GM13977 (cell line): Measurements from ENCODE around the gene EPHA6.

Experiments
- DNase-seq: peaks from one replicate; pipeline ENCODE4 v3.0.0; 2012; ENCODE audit warnings: low spot score
- in situ Hi-C: fragments of 300-500 bp; cut with MboI; formaldehyde crosslinking; loops from one replicate; pipeline ENCODE4 v1.12.0; 2022; ENCODE audit warnings: low sequenced_read_pairs, low pct_unique_long_range_greater_than_20kb, mixed read lengths, inconsistent platforms; ENCODE audit not compliant: unreplicated experiment
- TF ChIP-seq, protein P1 (sequence below): IDR thresholded peaks from 2 replicates; pipeline ENCODE4 v1.5.1; 2012; ENCODE audit warnings: mild to moderate bottlenecking, control low read depth; ENCODE audit not compliant: insufficient read depth; ENCODE audit errors: extremely low read depth, missing control alignments

The EPHA6 gene

DNA sequence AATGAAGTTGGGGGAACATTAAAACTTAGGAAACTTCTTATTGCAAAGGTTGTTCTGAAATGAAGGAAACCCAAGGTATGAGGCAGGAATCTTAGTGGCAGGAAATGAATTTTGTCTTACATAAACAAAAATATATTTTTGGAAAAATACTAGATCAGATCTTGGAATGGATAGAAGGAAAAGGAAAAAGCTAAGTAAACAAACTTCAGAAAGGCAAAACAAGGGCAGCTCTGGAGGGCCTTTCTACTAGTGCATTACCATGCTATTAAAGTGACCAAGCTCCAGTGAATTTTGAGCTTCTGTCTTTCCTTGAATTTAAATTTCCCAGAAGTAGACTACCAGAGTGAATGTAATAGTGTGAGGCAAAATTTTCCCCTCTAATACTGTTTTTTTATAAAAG, 963.8 kb downstream of the EPHA6 start:
- DNase-seq: no peak
- in situ Hi-C loops: loop anchor here (25.0 kb wide), 1 partner anchor 559 kb away; no protein-coding TSS in a partner anchor
- TF ChIP-seq, protein P1, sequence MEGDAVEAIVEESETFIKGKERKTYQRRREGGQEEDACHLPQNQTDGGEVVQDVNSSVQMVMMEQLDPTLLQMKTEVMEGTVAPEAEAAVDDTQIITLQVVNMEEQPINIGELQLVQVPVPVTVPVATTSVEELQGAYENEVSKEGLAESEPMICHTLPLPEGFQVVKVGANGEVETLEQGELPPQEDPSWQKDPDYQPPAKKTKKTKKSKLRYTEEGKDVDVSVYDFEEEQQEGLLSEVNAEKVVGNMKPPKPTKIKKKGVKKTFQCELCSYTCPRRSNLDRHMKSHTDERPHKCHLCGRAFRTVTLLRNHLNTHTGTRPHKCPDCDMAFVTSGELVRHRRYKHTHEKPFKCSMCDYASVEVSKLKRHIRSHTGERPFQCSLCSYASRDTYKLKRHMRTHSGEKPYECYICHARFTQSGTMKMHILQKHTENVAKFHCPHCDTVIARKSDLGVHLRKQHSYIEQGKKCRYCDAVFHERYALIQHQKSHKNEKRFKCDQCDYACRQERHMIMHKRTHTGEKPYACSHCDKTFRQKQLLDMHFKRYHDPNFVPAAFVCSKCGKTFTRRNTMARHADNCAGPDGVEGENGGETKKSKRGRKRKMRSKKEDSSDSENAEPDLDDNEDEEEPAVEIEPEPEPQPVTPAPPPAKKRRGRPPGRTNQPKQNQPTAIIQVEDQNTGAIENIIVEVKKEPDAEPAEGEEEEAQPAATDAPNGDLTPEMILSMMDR: no peak

DNA sequence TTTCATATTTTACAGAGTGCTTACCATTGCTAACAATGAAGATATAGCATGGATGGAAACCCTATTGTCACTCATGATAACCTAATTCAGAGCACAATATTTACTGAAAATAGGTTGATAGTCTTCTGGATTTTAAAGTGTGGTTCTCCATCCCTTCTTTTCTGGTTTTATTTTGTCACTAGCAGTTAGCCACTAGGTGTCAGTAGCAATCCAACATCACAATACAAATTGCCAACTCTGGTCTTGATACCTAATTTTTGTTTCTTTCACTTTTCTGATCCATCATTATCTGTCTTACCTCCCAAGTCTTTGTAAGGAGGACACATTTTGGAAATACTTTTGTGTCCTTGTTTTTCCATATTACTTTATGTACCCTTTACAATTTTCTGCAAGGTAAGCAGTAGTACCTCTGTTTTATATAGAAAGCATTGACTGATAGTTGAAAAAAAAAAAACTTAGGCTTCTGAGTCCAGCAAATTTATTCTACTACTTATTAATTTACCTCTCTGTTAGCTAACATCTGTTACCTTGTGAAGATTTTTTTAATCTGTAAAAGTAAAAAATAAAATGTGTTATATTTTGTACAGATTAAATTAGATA, 979.1 kb downstream of the EPHA6 start:
- TF ChIP-seq, protein P1: peak; percentile 83
- in situ Hi-C loops: loop anchor here (5.0 to 25.0 kb wide), 2 partner anchors 229 to 544 kb away; no protein-coding TSS in a partner anchor
- peak; percentile 13 for DNase-seq

DNA sequence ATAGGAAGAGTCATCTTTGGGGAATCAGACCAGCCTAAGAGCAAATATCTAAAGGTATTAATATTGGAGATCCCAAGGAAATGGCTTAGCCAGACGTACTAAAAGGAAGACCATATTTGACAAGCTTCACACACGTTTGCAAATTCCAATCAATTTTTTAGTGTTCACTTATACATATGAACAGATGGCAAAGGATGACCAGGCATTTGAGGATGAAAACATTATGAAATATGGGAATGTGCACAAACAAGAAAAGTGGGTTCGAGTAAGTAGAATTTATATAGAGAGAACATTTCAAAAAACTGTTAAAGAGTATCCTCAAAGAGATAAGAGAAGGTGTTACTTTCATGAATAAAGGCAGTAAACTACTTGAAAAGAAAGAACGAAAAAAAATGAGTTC, 981.6 kb downstream of the EPHA6 start:
- in situ Hi-C loops: loop anchor here (25.0 kb wide), 1 partner anchor 541 kb away; no protein-coding TSS in a partner anchor
- TF ChIP-seq, protein P1: no peak
- DNase-seq: no peak
